GM06990 (cell line): ENCODE measurements around the gene PPP1R9A.
A peak's percentile ranks its signal among the peaks of the same experiment; 100 is the strongest.

Source experiments
- DNase-seq: peaks from one replicate; pipeline ENCODE4 v3.0.0-alpha.2; 2011; ENCODE audit not compliant: insufficient read length; ENCODE audit errors: extremely low read depth
- H3K27me3 ChIP-seq: replicated peaks from 2 replicates; pipeline ENCODE4 v1.6.0; 2011; ENCODE audit warnings: low read length; ENCODE audit not compliant: control insufficient read depth, insufficient read depth
- H3K36me3 ChIP-seq: 2 replicates; pipeline ENCODE4 v1.5.1; 2011; ENCODE audit warnings: low read length; ENCODE audit not compliant: control insufficient read depth, insufficient read depth
- H3K4me3 ChIP-seq: replicated peaks from 2 replicates; pipeline ENCODE4 v1.5.1; 2011; ENCODE audit warnings: low read depth, mild to moderate bottlenecking, control low read depth, low read length
- CTCF ChIP-seq: IDR thresholded peaks from 2 replicates; pipeline ENCODE4 v1.5.1; 2011; ENCODE audit warnings: low read length, control low read depth, mild to moderate bottlenecking, inconsistent platforms; ENCODE audit not compliant: insufficient read depth, poor library complexity, severe bottlenecking

Gene PPP1R9A

GRCh38 chr7:95323410-95324129 is 416.2 kb downstream of the PPP1R9A start:
- Histone ChIP-seq H3K36me3 (no peaks in the 10 kb centered on the region), H3K27me3 (no peaks in the 10 kb centered on the region), H3K4me3 (no peak overlapping the region)
- no peak for TF ChIP-seq CTCF
- DNase-seq = no peak

GRCh38 chr7:95324431-95324830 is 417.0 kb downstream of the PPP1R9A start, which contains the start of gene PON1:
Gene PON1, minus strand, starts transcription at chr7:95324532. Its CDS starts 57 bp downstream, at chr7:95324475.
- no peaks in the 10 kb centered on the region for H3K36me3 ChIP-seq
- no peaks in the 10 kb centered on the region for H3K27me3 ChIP-seq
- no peak for TF ChIP-seq CTCF
- H3K4me3 ChIP-seq = no peak within 1 kb of the TSS
- peak; percentile 50 for DNase-seq

GRCh38 chr7:95327356-95327755 is 420.0 kb downstream of the PPP1R9A start:
- no peak for TF ChIP-seq CTCF
- Histone ChIP-seq H3K36me3 (no peaks in the 10 kb centered on the region), H3K27me3 (no peaks in the 10 kb centered on the region), H3K4me3 (no peak overlapping the region)
- DNase-seq = no peak

GRCh38 chr7:95330204-95330960 is 423.0 kb downstream of the PPP1R9A start:
- Histone ChIP-seq H3K27me3 (no peaks in the 10 kb centered on the region), H3K4me3 (peak overlapping the region; percentile 41), H3K36me3 (no peaks in the 10 kb centered on the region)
- DNase-seq = peak; percentile 6
- TF ChIP-seq CTCF = no peak

- no peak for TF ChIP-seq CTCF
- H3K4me3 ChIP-seq = no peak overlapping the region
- H3K27me3 ChIP-seq = no peaks in the 10 kb centered on the region
- no peaks in the 10 kb centered on the region for H3K36me3 ChIP-seq
- no peak for DNase-seq
These were observed 423.6 kb downstream of the PPP1R9A start for GRCh38 chr7:95330961-95331337.
